ENCODE data around the gene TDO2. TPM values are rescaled to one million over a fixed set of nuclear protein-coding genes. Genes with fewer than 3 reads are reported as not detected.

The TDO2 gene
- total and polyA plus RNA-seq, 2 of the 13 experiments (the other 11 are each of a cell fraction or from before 2014, with no cell fraction given): not detected

DNA sequence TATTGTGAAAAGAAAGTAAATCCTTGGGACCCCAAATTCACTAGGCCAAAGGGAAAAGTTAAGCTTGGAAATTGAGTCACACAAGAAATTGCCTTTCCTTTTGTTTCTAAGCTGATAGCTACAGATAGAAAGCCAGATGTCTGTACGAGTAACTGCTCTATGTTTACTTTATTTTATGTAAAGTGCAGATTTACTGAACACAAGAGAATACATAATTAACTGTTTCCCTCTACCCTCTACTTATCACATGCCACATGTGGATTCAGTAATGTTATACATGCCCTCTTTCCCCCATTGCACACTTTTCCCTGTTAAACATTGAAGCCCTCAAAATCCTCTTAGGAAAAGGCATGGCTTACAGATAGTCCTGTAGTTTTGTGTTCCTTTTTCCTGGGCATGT is 16.5 kb upstream of the TDO2 start (continued):
- TF ChIP-seq, protein P1, sequence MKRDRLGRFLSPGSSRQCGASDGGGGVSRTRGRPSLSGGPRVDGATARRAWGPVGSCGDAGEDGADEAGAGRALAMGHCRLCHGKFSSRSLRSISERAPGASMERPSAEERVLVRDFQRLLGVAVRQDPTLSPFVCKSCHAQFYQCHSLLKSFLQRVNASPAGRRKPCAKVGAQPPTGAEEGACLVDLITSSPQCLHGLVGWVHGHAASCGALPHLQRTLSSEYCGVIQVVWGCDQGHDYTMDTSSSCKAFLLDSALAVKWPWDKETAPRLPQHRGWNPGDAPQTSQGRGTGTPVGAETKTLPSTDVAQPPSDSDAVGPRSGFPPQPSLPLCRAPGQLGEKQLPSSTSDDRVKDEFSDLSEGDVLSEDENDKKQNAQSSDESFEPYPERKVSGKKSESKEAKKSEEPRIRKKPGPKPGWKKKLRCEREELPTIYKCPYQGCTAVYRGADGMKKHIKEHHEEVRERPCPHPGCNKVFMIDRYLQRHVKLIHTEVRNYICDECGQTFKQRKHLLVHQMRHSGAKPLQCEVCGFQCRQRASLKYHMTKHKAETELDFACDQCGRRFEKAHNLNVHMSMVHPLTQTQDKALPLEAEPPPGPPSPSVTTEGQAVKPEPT (CRISPR knock-in tag; IDR thresholded peaks at IDR 0.05; ENCODE audit: low read depth): no peak
- no peak for TF ChIP-seq ZMAT3 (CRISPR knock-in tag; conservative IDR thresholded peaks at IDR 0.05)
- TF ChIP-seq ZNF740 (CRISPR knock-in tag; IDR thresholded peaks at IDR 0.05): no peak
- TF ChIP-seq ZBTB43 (CRISPR knock-in tag; conservative IDR thresholded peaks at IDR 0.05): no peak
- no peak for TF ChIP-seq POGZ (CRISPR knock-in tag; IDR thresholded peaks at IDR 0.05)
- TF ChIP-seq REXO4 (CRISPR knock-in tag; IDR thresholded peaks at IDR 0.05; ENCODE audit: borderline replicate concordance): no peak
- no peak for TF ChIP-seq ZNF496 (CRISPR knock-in tag; IDR thresholded peaks at IDR 0.05; ENCODE audit: insufficient replicate concordance)
- TF ChIP-seq SETDB1 (CRISPR knock-in tag; IDR thresholded peaks at IDR 0.05; ENCODE audit: borderline replicate concordance): no peak
- TF ChIP-seq HOMEZ (CRISPR knock-in tag; IDR thresholded peaks at IDR 0.05; ENCODE audit: low read depth): no peak

Data from HepG2 (cell line).